Neural crest cell (in vitro differentiated cells): Measurements from ENCODE around the gene EPN1. TPM values are rescaled to one million over a fixed set of nuclear protein-coding genes. Genes with fewer than 3 reads are reported as not detected.

Source experiments
- DNase-seq: peaks from one replicate; pipeline ENCODE4 v3.0.0; 2021; ENCODE audit warnings: low read depth, mixed read lengths, low spot score
- H3K27ac Mint-ChIP-seq: one replicate; pipeline ENCODE4 v1.8.0; 2021; ENCODE audit warnings: mild to moderate bottlenecking, mixed read lengths; ENCODE audit not compliant: unreplicated experiment
- H3K27me3 Mint-ChIP-seq: 2 replicates; pipeline ENCODE4 v1.8.0; 2021; ENCODE audit warnings: low read depth, mild to moderate bottlenecking, mixed read lengths
- H3K36me3 Mint-ChIP-seq: 2 replicates; pipeline ENCODE4 v1.8.0; 2021; ENCODE audit warnings: low read depth, mild to moderate bottlenecking, mixed read lengths
- H3K4me1 Mint-ChIP-seq: 2 replicates; pipeline ENCODE4 v1.8.0; 2021; ENCODE audit warnings: mixed read lengths
- H3K4me3 Mint-ChIP-seq: one replicate; pipeline ENCODE4 v1.8.0; 2021; ENCODE audit warnings: mild to moderate bottlenecking, mixed read lengths
- H3K9me3 Mint-ChIP-seq: 2 replicates; pipeline ENCODE4 v1.8.0; 2021; ENCODE audit warnings: mixed read lengths
- total RNA-seq: library from RNA; stranded (reverse); gene quantifications from 2 replicates; pipeline ENCODE4 v1.2.1, GENCODE V29; 2021
- TF ChIP-seq, protein P1 (sequence below): fragments of 200-600 bp; sonication (generic); conservative IDR thresholded peaks from 2 replicates; pipeline ENCODE4 v1.5.0; 2021; ENCODE audit warnings: antibody characterized with exemption, mild to moderate bottlenecking

Gene EPN1
- total RNA-seq, 1 donor from 2014 or later = 129 TPM

DNA sequence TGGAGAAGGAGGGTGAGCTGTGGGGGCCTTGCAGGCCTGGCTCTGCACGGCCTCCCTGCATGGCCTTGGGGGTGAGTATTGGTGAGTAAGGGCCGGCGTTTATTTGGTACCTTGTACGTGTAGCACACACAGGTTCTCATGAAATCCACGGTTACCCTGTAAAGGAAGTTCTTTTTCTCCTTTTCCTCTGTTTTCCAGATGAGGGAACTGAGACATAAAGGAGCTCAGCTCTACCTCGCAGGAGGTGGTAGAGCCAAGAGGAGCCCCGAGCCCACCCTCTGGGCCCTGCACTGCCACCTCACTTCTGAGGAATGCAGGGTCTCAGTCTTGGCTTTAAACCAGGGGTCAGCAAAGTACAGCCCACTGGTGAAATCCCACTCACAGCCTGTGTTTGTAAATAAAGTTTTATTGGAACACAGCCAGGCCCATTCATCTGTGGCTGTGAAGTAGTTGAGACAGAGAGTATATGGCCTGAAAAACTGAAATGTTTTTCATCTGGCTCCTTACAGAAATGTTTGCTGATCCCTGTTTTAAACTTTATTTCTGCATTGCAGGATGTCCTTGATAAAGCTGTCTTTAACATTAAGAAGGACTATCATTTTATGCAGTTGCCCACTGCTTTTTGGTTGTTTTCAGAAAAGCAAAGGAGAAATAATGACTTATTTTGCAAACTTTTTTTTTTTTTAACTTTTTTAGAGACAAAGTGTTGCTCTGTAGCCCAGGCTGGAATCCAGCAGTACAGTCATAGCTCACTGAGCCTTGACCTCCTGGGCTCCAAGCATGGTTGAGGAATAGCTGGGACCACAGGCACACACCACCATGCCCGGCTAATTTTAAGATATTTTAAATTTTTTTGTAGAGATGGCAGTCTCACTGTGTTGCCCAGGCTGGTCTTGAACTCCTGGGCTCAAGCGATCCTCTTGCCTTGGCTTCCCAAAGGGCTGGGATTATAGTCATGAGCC is 6.4 kb downstream of the EPN1 start:
- H3K36me3 Mint-ChIP-seq = no peaks in the 10 kb centered on the region
- TF ChIP-seq, protein P1, sequence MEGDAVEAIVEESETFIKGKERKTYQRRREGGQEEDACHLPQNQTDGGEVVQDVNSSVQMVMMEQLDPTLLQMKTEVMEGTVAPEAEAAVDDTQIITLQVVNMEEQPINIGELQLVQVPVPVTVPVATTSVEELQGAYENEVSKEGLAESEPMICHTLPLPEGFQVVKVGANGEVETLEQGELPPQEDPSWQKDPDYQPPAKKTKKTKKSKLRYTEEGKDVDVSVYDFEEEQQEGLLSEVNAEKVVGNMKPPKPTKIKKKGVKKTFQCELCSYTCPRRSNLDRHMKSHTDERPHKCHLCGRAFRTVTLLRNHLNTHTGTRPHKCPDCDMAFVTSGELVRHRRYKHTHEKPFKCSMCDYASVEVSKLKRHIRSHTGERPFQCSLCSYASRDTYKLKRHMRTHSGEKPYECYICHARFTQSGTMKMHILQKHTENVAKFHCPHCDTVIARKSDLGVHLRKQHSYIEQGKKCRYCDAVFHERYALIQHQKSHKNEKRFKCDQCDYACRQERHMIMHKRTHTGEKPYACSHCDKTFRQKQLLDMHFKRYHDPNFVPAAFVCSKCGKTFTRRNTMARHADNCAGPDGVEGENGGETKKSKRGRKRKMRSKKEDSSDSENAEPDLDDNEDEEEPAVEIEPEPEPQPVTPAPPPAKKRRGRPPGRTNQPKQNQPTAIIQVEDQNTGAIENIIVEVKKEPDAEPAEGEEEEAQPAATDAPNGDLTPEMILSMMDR = no peak

DNA sequence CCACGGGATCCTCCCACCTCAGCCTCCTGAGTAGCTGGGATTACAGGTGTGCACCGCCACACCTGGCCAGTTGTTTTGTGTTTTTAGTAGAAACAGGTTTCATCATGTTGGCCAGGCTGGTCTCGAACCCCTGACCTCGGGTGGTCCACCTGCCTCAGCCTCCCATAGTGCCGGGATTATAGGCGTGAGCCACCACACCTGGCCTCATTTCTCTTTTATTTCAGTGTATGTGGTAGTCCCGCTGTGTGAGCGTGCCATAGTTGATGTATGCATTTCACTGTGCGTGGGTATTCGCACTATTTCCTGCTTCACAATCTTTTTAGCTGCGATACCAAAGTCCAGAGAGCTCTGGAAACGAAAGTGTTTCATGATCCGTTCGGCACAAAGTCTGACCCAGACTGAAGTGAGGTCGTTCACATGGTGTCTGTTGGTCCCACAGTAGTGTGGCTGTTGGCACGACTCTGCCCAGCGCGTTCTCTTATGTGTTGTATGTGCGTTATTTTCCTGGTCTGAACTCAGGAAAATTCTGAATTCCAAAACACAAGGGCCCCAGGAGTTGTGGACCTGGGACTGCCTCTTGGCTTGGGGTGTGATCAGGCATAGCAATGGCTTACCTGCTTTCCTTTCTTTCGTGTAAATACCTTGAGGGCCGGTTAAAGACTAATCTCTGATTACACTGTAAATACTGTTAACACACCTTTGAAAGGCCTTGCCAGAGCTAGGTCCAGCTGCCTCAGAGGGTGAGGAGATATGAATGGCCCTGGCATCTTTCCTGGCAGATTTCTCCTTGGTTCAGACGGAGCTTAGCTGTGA is 8.6 kb downstream of the EPN1 start:
- DNase-seq = no peak
- Mint-ChIP-seq H3K4me1 (no peaks in the 10 kb centered on the region), H3K4me3 (no peak overlapping the region), H3K27me3 (no peaks in the 10 kb centered on the region), H3K27ac (no peak overlapping the region), H3K9me3 (no peaks in the 10 kb centered on the region), H3K36me3 (no peaks in the 10 kb centered on the region)
- TF ChIP-seq, protein P1 = no peak

More for the DNA sequence above, 6.4 kb downstream of the EPN1 start:
- no peaks in the 10 kb centered on the region for H3K27me3 Mint-ChIP-seq
- no peak overlapping the region for H3K4me3 Mint-ChIP-seq
- peaks cover 13% of the 10 kb centered on the region for H3K4me1 Mint-ChIP-seq
- DNase-seq = no peak
- no peak overlapping the region for H3K27ac Mint-ChIP-seq
- H3K9me3 Mint-ChIP-seq = no peaks in the 10 kb centered on the region

DNA sequence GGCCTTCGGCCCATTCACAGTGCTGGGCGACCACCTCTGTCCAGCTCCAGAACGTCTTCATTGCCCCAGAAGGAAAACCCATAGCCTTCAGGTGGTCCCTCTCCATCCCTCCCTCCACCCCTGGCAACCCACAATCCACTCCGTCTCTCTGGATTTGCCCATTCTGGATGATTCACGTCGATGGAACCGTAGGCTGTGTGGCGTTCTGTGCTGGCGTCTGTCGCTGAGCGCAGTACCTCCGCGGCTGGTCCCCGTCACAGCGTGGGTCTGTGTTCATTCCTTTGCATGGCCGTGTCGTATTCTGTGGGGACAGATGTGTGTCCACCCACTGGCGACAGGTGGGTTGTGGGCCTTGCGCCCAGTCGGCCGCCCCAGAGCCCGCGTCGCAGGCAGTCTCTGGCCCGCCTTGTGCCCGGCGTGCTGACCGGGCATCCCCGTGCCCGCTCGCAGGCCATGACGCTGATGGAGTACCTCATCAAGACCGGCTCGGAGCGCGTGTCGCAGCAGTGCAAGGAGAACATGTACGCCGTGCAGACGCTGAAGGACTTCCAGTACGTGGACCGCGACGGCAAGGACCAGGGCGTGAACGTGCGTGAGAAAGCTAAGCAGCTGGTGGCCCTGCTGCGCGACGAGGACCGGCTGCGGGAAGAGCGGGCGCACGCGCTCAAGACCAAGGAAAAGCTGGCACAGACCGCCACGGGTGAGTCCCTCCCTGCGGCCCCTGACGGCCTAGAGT is 10.1 kb downstream of the EPN1 start:
- no peaks in the 10 kb centered on the region for H3K9me3 Mint-ChIP-seq
- no peaks in the 10 kb centered on the region for H3K4me1 Mint-ChIP-seq
- no peak overlapping the region for H3K4me3 Mint-ChIP-seq
- no peak for DNase-seq
- H3K27me3 Mint-ChIP-seq = no peaks in the 10 kb centered on the region
- TF ChIP-seq, protein P1 = no peak
- H3K27ac Mint-ChIP-seq = no peak overlapping the region
- no peaks in the 10 kb centered on the region for H3K36me3 Mint-ChIP-seq

DNA sequence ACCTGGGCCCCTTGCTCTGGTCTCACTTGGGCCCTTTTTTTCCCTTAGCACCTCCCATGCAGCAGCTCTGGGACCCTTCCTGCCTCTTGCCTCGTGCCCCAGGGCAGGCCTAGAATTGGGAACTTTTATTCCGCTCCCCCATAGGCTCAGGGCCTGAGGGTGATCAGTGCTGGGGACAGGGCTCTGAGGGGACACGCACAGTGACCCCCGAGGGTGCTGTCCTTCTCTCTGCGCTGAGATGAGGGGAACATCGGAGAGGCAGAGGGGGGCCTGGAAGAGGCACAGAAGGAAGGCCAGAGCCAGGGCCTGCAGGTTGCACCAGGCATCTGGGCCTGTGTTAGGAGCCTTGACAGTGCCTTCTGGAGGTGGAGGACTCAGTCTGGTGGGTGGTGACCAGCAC is 10.8 kb downstream of the EPN1 start:
- Mint-ChIP-seq H3K27me3 (no peaks in the 10 kb centered on the region), H3K9me3 (no peaks in the 10 kb centered on the region), H3K4me3 (no peak overlapping the region), H3K4me1 (no peaks in the 10 kb centered on the region), H3K36me3 (no peaks in the 10 kb centered on the region), H3K27ac (no peak overlapping the region)
- TF ChIP-seq, protein P1 = no peak
- DNase-seq = no peak
